GM18526 (cell line): Measurements from ENCODE around the gene RBM26.

Source experiments
- POLR2A ChIP-seq: IDR thresholded peaks from 3 replicates; pipeline ENCODE4 v1.6.1; 2011; ENCODE audit not compliant: insufficient read length; ENCODE audit errors: extremely low read depth

The RBM26 gene

DNA sequence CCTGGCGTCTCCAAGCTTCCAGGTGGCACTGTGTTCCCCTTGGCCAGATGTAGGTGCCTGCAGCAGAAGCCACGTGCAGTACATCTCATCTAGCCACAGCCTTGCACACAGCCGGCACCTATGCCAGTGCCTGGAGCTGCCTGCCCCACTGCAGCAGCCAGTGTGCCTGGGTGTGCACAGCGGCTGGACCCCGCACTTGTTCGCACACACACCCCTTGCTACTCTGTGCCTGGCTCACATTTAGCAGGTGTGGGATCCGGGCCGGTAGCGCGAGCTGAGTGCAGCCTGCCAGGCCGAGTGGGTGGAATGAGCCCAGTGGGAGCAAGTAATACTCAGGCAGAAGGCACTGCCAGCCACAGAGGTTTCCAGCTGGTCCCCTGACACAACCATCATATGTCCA, 26.9 kb upstream of the RBM26 start:
- no peak for TF ChIP-seq POLR2A

DNA sequence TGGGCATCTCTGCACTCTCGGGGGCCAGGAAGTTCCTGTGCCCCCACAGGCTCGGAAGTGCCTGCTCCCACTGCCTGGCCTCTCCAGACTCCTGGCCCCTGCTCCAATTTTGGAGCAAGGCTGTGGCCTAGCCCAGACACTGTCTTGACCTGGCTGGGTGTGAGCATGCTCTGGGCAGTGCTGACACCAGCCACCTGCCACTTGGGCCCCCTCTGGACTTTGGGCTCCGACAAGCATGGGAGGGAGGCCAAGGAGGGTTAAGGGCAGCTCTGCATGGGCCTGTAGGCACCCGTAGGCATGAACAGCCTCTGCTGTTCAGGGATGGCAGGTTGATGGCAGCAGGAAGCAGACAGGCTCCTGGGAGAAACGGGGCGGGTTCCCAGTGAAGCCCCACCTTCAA, 26.0 kb upstream of the RBM26 start:
- no peak for TF ChIP-seq POLR2A

GRCh38 chr13:79429309-79429708, 23.3 kb upstream of the RBM26 start:
- TF ChIP-seq POLR2A, result no peak

- TF ChIP-seq POLR2A, result no peak
Observed at GRCh38 chr13:79427883-79428282, 21.8 kb upstream of the RBM26 start.

DNA sequence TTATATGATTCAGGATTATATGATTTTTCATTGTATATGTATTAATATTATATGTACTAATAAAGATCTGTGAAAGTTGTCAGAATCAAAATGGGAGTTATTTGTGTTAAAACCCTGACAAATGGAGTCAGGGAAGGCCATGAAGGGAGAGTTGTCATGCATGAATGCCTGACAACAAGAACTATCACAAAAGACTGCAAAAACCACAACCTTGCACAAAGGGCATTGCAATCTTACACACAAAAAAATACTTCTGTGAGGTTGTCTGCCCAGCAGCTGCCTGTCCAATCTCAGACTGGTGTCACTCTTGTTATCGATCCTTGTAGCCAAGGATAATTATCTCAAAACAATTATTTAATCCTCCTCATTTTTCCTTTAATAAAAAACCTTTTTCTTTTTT, 21.2 kb upstream of the RBM26 start:
- TF ChIP-seq POLR2A, result no peak

DNA sequence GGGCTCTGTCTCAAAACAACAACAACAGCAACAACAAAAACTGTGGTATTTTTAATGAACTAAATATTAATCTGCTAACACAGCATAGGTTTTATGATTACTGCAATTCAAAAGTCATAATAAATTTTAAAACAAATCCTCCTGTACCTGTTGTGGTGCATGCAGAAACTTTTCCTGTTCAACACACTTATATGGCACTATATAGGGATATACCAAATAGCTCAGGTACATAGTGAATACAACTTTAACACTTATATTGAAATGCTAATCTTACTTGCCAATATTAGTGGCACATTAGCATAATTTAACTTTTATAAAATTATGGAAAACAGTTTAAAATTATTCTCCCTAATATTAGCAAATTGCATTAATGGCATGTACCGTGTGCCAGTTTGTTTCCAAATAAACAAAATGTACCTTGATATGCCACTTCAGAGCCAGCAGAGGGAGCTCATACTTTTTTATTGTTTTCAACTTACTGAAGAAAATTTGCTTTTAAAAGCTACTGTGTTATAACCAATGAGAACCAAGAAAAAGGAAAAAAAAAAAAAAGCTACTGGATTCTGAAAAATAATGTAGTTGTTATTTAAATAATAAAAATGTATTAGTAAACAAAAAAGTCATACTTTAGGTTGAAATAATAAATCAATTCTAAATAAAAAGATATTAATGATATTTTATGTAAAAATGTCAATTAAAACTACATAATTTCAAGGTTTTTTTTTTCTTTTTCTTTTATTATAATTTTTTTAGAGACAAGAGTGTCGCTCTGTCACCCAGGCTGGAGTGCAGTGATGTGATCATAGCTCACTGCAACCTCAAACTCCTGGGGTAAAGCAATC, 18.0 kb upstream of the RBM26 start:
- no peak for TF ChIP-seq POLR2A

DNA sequence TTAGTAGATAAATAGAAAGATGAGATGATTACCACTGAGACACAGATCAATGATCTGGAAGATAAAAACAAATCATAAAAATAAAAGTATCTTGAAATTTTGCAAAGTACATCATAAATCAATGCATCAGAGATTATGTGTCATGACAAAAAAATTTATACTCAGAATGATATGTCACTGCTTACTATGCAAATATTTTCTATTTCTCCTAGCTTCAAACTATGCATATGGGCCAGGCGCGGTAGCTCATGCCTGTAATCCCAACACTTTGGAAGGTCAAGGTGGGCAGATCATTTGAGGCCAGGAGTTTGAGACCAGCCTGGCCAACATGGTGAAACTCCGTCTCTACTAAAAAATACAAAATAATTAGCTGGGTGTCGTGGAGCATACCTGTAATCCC, 17.3 kb upstream of the RBM26 start:
- TF ChIP-seq POLR2A, result no peak

- TF ChIP-seq POLR2A, result no peak
Observed at GRCh38 chr13:79419365-79419764, 13.3 kb upstream of the RBM26 start.

GRCh38 chr13:79417741-79418140, 11.7 kb upstream of the RBM26 start:
- no peak for TF ChIP-seq POLR2A

DNA sequence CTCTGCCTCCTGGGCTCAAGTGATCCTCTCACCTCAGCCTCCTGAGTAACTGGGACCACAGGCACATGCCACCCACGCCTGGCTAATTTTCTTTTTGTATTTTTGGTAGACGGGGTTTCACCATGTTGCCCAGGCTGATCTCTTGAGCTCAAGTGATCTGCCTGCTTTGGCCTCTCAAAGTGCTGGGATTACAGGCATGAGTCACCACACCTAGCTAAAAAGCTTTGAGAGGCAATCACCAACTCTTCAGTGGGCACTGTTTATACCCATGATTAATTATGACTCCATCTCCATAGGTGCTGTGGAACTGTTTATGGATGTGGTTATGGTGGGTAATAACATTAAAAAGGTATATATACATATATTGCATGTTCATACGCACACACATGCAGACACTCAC, 7.5 kb upstream of the RBM26 start:
- TF ChIP-seq POLR2A, result no peak

- TF ChIP-seq POLR2A, result no peak
Observed at GRCh38 chr13:79409828-79410227, 3.8 kb upstream of the RBM26 start.

DNA sequence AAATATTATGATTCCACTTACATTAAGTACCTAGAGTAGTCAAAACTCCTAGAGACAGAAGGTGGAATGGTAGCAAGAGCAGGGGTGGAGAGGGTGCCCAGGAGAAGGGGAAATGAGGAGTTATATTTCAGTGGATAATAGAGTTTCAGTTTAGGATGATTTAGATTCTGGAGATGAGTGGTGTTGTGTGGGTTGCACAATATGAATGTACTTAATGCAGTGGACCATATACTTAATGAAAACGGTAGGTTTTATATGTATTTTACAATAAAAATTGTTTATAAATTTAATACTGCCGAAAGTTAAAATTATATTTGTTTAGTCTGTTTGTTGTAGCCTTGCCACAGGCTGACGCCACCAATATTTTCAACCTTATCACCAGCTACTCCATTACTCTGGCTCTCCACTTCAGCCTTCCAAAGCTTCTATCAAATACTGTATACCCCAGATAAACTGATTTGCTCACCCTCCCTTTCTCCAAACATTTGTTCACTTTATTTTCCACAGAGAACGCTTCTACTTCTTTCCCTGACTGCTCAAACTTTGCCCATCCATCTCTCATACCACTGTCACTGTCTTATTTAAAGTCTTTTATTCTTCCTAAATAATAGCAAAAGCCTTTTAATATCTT, 1.4 kb upstream of the RBM26 start:
- TF ChIP-seq POLR2A, result no peak

- no peak for TF ChIP-seq POLR2A
Observed at GRCh38 chr13:79406597-79406908, 498 bp upstream of the RBM26 start.

GRCh38 chr13:79405501-79405830, 589 bp downstream of the RBM26 start:
- TF ChIP-seq POLR2A, result no peak

GRCh38 chr13:79404985-79405384, 1.1 kb downstream of the RBM26 start:
- no peak for TF ChIP-seq POLR2A

DNA sequence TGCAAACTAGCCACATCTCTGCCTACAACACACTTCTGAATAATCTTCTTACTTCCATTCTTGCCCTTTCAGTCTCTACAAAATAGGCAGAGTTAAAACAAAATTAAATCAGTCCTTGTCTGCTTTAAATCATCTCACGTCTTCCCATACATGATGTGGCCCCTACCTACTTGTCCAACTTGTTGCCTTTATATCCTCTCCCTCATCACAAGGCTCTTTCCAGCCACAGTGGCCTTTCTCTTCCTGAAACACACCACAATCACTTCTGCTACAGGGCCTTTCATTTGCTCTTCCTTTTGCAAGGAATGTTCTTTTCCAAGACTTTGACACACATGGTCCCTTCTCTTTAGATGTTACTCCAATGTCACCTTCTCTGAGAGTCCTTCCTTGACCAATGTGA, 1.7 kb downstream of the RBM26 start:
- no peak for TF ChIP-seq POLR2A

GRCh38 chr13:79403113-79403512, 2.9 kb downstream of the RBM26 start:
- no peak for TF ChIP-seq POLR2A
